HFF-Myc (cell line): ENCODE measurements around the gene RAPH1.
A peak's percentile ranks its signal among the peaks of the same experiment; 100 is the strongest.
"Not testable (repeated sequence)": the region's sequence is repeated elsewhere in the genome, so short reads cannot be mapped to it uniquely, and the experiment has no call there.

ENCODE experiments used
- DNase-seq: peaks from one replicate; pipeline ENCODE4 v3.0.0-alpha.2; 2011; ENCODE audit warnings: low read depth; ENCODE audit errors: extremely low read depth
- H3K4me3 ChIP-seq: replicated peaks from 2 replicates; pipeline ENCODE4 v1.5.1; 2011; ENCODE audit warnings: low read depth, mild to moderate bottlenecking, control low read depth, low read length
- TF ChIP-seq, protein P1 (sequence below): IDR thresholded peaks from 2 replicates; pipeline ENCODE4 v1.5.1; 2012; ENCODE audit warnings: mild to moderate bottlenecking, low read depth, low read length, control low read depth; ENCODE audit errors: missing control alignments

RAPH1 gene

DNA sequence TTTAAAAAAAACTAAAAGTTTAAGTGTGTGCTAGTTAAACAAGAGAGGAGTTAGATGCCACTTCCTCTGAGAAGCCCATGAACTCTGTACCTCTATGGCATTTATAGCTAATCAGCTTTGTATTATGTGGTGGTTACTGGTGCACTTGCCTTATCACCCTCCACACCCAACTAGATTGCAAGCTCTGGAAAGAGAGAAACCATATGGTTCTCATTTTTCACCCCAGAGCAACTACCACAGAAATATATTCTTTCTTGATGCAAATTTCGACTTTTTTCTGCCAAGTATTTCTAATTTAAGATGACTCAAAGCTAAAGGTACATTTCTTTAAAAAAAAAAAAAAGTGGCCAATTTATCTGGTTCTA, 24.2 kb downstream of the RAPH1 start:
- no peak for DNase-seq
- no peak overlapping the region for H3K4me3 ChIP-seq
- TF ChIP-seq, protein P1, sequence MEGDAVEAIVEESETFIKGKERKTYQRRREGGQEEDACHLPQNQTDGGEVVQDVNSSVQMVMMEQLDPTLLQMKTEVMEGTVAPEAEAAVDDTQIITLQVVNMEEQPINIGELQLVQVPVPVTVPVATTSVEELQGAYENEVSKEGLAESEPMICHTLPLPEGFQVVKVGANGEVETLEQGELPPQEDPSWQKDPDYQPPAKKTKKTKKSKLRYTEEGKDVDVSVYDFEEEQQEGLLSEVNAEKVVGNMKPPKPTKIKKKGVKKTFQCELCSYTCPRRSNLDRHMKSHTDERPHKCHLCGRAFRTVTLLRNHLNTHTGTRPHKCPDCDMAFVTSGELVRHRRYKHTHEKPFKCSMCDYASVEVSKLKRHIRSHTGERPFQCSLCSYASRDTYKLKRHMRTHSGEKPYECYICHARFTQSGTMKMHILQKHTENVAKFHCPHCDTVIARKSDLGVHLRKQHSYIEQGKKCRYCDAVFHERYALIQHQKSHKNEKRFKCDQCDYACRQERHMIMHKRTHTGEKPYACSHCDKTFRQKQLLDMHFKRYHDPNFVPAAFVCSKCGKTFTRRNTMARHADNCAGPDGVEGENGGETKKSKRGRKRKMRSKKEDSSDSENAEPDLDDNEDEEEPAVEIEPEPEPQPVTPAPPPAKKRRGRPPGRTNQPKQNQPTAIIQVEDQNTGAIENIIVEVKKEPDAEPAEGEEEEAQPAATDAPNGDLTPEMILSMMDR: no peak

DNA sequence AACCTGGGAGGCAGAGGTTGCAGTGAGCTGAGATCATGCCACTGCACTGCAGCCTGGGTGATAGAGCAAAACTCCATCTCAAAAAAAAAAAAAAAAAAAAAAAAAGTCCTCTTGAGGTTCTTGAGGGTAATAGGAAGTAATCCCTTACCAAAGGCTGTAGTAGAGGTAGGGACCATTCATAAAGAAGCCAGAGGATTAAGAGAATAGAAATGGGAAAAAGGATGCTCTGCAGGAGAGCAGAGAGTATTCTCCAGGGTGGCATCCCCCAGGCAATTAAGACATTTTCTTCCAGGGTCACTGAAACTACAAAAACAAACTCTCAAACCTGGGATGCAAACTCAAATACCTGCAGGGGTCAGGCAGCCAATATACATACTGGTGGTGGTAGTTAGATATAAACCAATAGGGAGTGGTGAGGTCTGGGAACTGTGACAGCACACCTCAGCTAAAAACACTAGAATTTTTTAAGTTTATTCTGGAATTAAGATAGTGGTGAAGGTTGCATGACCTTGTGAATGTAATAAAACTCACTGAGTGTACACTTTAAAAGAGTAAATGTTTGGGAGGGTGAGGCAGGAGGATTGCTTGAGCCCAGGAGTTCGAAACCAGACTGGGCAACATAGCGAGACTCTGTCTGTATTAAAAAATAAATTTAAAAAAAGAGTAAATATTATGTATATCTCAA, 24.7 kb downstream of the RAPH1 start:
- TF ChIP-seq, protein P1: no peak
- DNase-seq: no peak
- H3K4me3 ChIP-seq: no peak overlapping the region

DNA sequence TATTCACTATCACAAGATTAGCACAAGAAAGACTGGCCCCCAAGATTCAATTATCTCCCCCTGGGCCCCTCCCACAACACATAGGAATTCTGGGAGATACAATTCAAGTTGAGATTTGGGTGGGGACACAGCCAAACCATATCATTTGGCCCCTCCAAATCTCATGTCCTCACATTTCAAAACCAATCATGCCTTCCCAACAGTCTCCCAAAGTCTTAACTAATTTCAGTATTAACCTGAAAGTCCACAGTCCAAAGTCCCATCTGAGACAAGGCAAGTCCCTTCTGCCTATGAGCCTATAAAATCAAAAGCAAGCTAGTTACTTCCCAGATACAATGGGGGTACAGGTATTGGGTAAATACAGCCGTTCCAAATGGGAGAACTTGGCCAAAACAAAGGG, 31.6 kb downstream of the RAPH1 start:
- not testable (repeated sequence) for DNase-seq, H3K4me3 ChIP-seq

DNA sequence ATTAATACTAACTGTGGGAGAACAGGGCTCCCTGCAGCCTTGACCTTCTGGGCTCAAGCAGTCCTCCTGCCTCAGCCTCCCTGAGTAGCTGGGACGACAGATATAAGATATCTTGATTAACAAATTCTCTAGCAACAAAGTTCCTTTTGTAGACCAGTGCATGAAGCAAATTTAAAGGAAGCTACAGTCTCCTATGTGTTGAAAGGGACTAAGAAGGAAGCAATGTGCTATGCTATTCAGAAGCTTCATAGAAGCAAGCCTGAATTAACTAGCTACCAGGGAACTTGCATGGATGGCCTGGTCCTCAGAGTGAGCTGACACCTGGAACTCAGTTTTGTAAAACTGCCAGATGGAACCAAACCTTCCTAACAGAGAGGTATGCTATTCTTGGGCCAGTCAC, 33.2 kb downstream of the RAPH1 start:
- H3K4me3 ChIP-seq: no peak overlapping the region
- DNase-seq: no peak
- TF ChIP-seq, protein P1: no peak

DNA sequence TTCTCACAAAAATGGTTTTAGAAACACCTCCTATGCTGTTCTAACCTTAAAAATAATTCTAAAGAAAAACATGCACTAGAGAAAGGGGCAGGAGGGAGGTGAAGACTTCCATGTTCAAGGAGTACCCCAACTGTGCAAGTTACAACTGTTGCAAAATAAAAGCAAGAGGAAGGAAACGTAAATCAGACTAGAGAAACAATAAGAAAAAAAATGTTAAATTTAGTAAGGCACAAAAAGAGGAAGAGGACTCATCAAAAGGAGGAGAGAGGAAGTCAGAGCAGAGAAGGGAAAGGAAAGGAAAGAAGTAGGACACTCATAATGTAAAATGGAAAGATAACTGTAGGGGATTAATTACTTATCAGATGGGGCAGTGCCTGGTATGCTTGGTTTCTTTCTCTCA, 34.1 kb downstream of the RAPH1 start:
- DNase-seq: no peak
- H3K4me3 ChIP-seq: no peak overlapping the region
- TF ChIP-seq, protein P1: no peak

DNA sequence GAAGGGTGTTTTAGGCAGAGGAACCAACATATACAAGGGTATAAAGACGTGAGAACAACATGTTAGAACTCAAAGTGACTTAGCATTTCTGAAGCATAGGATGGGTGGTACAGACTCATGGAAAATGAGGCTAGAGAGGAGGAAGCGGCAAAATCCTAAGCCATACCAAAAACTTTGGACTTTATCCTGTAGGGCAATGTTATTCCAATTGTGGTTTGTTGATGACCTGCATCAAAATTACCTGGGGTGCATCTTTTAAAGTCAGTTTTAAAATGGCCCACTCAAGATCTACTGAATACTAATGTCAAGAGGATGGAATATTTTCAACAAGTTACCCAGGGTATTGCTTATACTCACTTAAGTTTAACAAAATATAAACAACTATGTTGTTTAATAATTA, 34.8 kb downstream of the RAPH1 start:
- TF ChIP-seq, protein P1: no peak
- no peak overlapping the region for H3K4me3 ChIP-seq
- DNase-seq: no peak

DNA sequence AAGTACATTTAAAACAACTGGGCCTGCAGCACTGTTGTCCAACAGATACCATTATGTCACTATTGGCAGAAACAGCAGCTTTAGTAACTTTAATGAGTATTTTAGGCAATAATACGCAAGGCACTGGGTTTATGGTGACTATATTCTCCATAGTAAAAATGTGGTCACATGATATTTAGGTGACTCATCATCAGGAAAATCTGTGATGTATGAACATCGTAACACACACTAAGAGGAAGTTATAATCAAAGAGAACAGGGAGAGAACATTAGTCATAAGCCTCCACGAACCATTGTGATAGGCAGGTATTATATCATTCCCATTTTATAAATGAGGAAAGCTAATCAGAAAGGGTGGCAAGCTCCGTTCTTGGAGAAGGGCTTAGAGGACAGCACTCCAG, 36.9 kb downstream of the RAPH1 start:
- peak; percentile 60 for DNase-seq
- no peak overlapping the region for H3K4me3 ChIP-seq
- TF ChIP-seq, protein P1: no peak
